Transverse colon (tissue), 4 donors: Measurements from ENCODE around the gene YIPF1.

ENCODE experiments used
- CTCF ChIP-seq, 5 experiments: fragments of 200-600 bp in 3 of 5; fragments of 450-650 bp in 2 of 5; sonication (generic) in 3 of 5; IDR thresholded peaks; 1 replicate in 2 of 5; 2 replicates in 3 of 5; pipeline ENCODE4 v1.5.1; 2016 to 2017; ENCODE audit warnings: antibody characterized with exemption in 5 of 5, inconsistent platforms in 3 of 5, mild to moderate bottlenecking in 2 of 5, moderate library complexity in 1 of 5
- POLR2AphosphoS5 ChIP-seq, 3 donors: sonication (generic); formaldehyde crosslinking; IDR thresholded peaks; one replicate each; pipeline ENCODE4 v1.6.1; 2016; ENCODE audit warnings: antibody characterized with exemption in 3 of 3

GRCh38 chr1:53860967-53861411 lies 28.6 kb downstream of the YIPF1 start:
- peak; percentile 45 to 74 (median 64) for TF ChIP-seq CTCF (IDR thresholded peaks at IDR 0.05)
- TF ChIP-seq POLR2AphosphoS5 (IDR thresholded peaks at IDR 0.05) = no peak
